Kidney tubule cell (primary cell): ENCODE results near the gene SAT1.

Experiments
- DNase-seq: peaks from one replicate; pipeline ENCODE4 v3.0.0-alpha.2; 2018; ENCODE audit warnings: low spot score

The SAT1 gene

DNA sequence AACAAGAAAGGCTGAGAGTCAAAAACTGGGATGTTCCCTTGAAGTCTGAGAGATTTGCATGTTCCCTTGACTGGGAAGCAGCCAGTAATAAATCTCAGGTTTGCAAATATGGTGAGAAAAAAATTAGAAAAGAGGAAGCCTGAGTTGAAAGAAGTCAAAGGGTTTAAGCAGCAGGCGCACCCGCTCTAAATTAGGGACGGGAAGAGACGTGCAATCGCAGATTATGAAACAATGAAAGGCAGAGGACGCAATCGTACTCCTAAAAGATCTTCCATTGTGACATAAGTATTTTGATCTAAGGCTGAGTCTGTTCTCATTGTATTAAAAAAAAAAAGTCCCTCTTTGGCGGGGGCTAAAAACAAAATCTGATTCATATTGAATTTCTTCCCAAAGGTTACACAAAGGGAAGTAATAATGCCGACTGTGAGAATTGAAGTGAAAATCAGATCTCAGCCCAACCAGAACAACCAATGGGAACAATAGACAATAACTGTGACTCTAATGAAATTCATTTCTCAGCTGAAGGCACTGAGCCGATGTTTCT, 28.2 kb downstream of the SAT1 start:
- DNase-seq = no peak

DNA sequence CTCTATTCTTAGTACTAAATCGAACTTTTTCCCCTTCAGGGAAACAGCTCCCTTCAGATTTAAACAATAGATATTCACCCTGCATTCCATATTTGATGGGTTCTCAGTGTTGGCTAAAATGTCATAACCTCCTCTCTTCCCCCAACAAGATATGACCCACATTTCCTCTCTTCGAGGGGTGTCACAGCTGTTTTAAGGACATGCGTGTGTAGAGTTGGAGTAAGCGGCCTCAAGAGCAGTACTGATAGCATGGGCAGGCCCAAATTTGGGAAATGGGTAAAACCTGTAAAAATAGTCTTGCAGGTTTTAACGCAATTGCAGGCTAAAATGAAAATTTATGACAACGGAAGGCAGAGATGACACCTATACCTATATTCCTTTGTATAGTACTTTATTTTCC, 28.7 kb downstream of the SAT1 start:
- DNase-seq = no peak

DNA sequence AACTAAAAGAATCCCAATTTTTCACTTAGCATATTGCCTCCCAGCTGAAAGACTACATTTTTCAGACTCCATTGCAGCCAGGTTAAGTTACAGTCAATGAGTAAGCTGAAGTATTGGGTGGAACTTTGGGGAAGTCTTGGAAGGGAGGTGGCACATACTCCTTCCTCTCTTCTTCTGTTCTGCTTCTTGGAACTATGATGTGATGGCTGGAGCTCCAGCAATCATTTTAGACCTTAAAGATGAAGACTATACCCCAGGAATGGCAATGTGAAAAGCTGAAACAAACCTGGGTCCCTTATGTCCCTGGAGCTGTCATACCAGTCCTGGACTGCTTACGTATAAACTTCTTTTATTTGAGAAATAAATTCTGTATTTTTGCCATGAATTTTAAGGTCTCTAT, 30.8 kb downstream of the SAT1 start:
- no peak for DNase-seq

DNA sequence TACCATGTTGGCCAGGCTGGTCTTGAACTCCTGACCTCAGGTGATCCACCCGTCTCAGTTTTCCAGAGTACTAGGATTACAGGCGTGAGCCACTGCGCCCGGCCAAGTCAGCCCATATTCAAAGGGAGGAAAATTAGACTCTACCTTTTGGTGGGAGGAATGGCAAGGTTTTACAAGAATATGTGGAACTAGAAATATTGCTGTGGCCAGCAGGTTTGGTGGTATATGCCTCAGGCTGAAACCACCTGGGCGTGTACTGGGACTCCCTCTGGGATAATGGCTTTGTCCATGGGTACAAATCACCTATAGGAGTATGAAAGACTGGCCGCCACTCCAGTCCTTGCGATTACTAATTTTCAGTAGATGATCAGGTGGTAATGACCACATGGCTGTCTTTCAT, 32.4 kb downstream of the SAT1 start:
- no peak for DNase-seq

DNA sequence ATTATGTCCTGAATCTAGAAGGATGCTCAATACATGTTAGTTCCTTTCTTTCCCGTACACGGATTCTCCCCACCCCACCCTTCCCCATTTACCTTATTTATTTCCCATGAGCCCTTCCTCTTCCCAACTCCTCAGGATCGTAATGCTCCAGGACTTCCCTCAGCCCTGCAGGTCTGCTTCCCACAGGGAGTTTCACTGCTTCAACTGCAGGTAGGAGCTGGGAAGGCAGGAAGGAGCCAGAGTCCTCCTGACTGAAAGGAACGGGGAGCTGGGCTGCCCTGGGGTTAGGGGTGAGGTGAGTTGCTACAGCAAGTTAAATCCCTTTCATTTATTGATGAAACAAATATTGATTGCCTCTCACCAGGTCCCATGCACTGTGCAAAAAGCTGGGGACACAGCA, 33.2 kb downstream of the SAT1 start:
- no peak for DNase-seq

DNA sequence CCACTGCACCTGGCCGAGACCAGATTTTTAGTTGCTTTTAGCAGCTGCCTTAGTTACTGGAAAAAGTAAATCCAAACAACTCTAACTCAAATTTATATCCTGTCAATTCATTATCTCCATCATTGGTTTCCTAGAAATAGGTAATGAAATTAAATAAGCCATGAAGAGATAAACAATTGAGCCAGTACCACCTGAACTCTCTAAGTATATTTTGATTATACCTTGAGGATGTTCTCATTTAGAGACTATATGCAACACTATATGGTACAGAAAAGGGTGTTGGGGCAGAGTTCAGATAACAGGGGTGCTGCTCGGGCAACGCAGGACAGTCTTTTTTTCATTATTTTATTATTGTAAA, 35.0 kb downstream of the SAT1 start:
- no peak for DNase-seq

DNA sequence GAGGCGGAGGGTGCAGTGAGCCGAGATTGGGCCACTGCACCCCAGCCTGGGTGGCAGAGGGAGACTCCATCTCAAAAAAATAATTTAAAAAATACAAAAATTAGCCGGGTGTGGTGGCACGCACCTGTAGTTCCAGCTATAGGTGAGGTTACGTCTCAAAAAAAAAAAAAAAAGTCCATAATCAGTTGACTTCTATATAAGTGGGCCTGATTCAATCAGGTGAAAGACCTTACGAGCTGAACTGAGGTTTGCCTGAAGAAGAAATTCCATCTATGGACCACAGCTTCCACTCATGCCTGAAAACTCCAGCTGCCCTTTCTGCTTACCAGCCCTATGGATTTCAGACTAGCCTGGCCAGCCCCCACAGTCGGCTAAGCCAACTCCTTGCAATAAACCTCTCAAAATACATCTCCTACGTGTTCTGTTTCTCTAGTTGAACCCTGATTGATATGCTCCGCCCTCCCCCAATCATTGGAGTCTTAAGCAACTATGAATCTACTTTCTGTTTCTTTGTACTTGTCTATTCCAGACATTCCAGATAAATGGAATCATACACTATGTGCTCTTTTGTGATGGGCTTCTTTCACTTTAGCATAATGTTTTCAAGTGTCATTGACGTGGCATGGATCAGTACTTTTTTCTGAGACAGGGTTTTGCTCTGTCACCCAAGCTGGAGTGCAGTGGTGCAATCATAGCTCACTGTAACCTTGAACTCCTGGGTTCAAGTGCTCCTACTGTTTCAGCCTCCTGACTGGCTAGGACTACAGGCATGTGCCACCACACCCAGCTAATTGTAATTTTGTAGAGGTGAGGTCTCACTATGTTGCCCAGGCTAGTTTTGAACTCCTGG, 36.6 kb downstream of the SAT1 start:
- DNase-seq = peak; percentile 75

DNA sequence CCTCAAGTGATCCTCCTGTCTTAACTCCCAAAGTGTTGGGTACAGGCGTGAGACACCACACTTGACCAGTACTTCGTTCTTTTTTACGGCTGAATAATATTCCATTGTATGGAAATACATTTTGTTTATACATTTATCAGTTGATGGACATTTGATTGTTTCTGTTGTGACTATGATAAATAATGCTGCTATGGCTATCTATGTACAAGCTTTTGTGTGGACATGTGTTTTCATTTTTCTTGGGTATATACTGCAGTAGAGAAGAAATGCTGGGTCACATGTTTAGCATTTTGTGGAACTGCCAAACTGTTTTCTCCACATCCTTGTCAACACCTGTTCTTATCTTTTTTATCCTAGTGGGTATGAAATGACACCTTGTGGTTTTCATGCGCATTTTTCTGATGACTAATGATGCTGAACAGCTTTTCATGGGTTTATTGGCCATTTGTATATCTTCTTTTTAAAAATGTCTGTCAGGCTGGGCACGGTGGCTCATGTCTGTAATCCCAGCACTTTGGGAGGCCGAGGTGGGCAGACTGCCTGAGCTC, 37.3 kb downstream of the SAT1 start:
- DNase-seq = peak; percentile 36

DNA sequence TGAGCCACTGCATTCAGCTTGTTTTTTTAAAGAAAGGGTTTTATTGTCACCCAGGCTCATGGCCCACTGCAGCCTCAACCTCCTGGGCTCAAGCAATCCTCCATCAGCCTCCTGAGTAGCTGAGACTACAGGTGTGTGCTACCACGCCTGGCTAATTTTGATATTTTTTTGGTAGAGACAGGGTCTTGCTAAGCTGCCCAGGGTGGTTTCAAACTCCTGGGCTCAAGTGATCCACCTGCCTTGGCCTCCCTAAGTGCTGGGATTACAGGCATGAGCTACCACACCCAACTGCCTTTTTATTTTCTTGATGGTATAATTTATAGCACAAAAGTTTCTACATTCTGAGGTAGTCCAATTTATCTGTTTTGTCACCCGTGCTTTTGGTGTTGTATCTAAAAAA, 38.9 kb downstream of the SAT1 start:
- no peak for DNase-seq

DNA sequence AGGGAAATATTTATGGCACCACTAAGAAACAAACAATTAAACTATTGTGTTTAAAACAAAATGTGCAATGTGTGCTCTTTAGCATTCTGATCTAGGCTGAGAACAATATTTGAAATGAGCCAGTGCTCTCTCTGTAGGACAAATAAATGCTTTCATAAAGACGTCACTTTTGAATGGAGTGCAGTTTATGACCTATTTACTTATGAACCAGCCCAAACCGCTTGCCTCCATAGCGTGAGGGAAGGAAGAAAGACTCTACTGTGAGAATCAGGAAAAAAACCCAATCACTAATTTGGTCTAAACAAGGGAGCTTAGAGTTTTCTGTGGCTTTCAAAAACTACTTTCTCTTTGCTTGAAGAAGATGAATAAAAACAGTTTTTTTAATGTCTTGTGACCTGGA, 39.4 kb downstream of the SAT1 start:
- DNase-seq = peak; percentile 36

DNA sequence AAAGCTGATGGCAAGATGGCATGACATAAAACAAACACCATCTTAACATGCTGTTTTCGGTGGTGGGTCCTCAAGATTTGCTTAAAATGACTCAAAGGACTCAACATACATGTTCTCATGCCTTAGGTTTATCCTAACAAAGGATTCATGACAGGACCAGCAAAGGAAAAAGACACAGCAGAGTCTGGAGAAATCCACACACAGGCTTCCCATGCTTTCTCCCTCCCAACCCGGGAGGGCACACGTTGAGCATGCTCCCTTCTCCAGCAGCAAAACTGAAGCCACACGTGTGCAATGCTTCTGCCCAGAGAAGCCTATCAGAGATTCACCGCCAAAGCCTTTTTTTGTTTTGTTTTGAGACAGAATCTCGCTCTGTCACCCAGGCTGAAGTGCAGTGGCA, 39.9 kb downstream of the SAT1 start:
- DNase-seq = no peak

DNA sequence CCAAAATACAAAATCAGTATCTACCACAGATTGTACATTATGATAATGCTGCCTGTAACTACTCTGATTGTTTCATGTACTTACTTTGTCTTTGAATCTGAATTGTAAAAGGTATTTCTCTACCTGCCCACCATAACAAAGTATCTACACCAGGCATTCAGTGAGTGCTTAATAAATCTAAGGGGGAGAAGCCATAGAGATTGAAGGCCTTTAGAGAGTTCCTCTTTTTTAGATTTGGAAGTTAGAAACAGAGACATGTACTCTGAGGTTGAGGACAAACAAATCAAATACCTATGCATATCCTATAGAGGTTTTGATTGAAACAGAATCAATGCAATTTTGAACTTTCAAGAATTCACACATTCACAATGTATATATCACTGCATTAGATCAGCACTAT, 42.7 kb downstream of the SAT1 start:
- no peak for DNase-seq

DNA sequence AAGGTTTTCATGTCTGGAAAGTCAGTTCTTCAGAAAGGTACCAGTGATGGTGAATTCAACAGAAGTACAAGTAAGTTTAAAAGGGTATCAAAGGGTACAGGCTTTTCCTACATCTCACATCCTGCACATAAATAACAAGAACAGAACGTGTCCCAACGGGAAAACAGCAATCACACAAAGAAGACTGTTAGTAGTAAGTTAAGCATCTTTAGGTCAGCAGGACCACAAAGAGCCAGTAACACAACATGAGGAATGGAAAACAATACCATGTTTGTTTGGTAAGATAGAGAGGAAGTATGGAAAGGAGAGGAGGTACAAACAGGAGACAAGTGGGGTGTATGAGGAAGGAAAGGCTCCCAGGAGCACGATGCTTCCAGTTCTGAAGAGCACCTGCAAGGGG, 43.2 kb downstream of the SAT1 start:
- DNase-seq = no peak

DNA sequence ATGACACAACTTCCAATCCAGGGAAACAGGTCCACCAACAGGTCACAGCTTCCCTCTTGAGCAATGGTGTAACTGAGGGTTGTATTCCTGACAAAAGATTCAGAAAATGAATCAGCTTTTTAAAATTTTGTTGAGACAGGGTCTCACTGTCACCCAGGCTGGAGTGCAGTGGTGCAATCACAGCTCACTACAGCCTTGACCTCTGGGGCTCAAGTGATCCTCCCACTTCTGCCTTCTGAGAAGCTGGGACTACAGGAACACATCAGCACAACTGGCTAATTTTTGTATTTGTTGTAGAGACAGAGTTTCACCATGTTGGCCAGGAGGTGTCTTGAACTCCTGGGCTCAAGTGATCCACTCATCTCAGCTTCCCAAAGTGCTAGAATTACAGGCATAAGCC, 43.7 kb downstream of the SAT1 start:
- DNase-seq = no peak

DNA sequence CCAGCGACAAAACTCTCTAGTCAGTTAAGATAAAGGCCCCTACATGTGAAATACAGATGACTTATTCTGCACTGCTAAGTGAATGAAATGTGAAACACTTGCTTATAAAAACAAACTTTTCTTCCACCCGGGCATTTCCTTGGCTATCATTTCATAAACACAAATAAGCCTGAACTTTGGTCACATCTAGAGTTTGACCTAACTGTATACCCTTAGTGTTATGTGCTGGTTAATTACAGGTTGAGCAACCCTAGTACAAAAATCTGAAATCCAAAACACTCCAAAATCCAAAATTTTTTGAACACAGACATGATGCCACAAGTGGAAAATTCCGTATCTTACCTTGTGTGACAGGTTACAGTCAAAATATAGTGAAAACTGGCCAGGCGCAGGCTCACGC, 45.9 kb downstream of the SAT1 start:
- DNase-seq = no peak

DNA sequence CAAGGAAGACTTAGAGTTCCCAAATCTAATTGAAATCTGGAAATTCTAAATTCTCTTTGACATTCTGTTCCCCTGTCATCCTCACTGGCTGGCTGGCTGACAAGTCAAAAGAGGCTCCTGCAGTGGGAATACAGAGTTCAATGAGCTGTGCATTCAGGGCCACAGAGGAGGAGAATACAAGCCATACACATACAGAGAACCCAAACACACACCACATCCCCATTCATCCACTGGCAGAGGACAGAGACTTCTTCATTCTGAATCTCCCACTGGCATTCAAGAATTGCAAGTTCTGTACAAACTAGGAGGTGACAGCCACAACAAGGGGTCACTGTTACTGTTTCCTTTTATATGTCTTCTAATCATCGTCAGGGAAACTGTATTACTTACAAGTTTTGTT, 49.7 kb downstream of the SAT1 start:
- DNase-seq = no peak
